H9 (cell line): ENCODE data around the gene CWC27. TPM values are rescaled to one million over a fixed set of nuclear protein-coding genes. Genes with fewer than 3 reads are reported as not detected.

ENCODE experiments used
- DNase-seq: peaks from one replicate; pipeline ENCODE4 v3.0.0-alpha.2; 2017
- H2AFZ ChIP-seq: one replicate; pipeline ENCODE4 v1.6.1; 2013; ENCODE audit warnings: mild to moderate bottlenecking, low read length, control low read depth, moderate library complexity
- H2AK5ac ChIP-seq: 2 replicates; pipeline ENCODE4 v1.6.1; 2013; ENCODE audit warnings: low read length, control low read depth, mixed read lengths; ENCODE audit not compliant: insufficient read length
- H2BK120ac ChIP-seq: one replicate; pipeline ENCODE4 v1.6.1; 2013; ENCODE audit warnings: low read depth, mild to moderate bottlenecking, low read length, control low read depth, inconsistent platforms; ENCODE audit not compliant: poor library complexity, severe bottlenecking
- H2BK12ac ChIP-seq: 2 replicates; pipeline ENCODE4 v1.6.1; 2013; ENCODE audit warnings: low read length, control low read depth, mixed read lengths, low read depth; ENCODE audit not compliant: insufficient read length
- H2BK15ac ChIP-seq: 2 replicates; pipeline ENCODE4 v1.6.1; 2013; ENCODE audit warnings: low read depth, low read length, control low read depth
- H2BK20ac ChIP-seq: one replicate; pipeline ENCODE4 v1.6.1; 2013; ENCODE audit warnings: low read depth, mild to moderate bottlenecking, low read length, control low read depth, inconsistent platforms; ENCODE audit not compliant: poor library complexity, severe bottlenecking
- H2BK5ac ChIP-seq: 2 replicates; pipeline ENCODE4 v1.6.1; 2013; ENCODE audit warnings: low read length, control low read depth, mixed read lengths; ENCODE audit not compliant: insufficient read length
- H3K14ac ChIP-seq: 2 replicates; pipeline ENCODE4 v1.6.1; 2013; ENCODE audit warnings: low read length, control low read depth; ENCODE audit not compliant: insufficient read depth
- H3K18ac ChIP-seq: 2 replicates; pipeline ENCODE4 v1.6.1; 2013; ENCODE audit warnings: low read depth, mild to moderate bottlenecking, mixed read lengths, low read length, control low read depth; ENCODE audit not compliant: insufficient read length
- H3K23ac ChIP-seq: 2 replicates; pipeline ENCODE4 v1.6.1; 2013; ENCODE audit warnings: low read length, control low read depth, mixed read lengths, low read depth; ENCODE audit not compliant: insufficient read length
- H3K23me2 ChIP-seq: 2 replicates; pipeline ENCODE4 v1.6.1; 2013; ENCODE audit warnings: low read depth, mild to moderate bottlenecking, mixed read lengths, low read length, control low read depth; ENCODE audit not compliant: insufficient read length, poor library complexity, severe bottlenecking
- H3K27ac ChIP-seq: 2 replicates; pipeline ENCODE4 v1.5.1; 2013; ENCODE audit warnings: low read length, control low read depth, mixed read lengths, low read depth; ENCODE audit not compliant: insufficient read length
- H3K27me3 ChIP-seq: 2 replicates; pipeline ENCODE4 v1.6.1; 2013; ENCODE audit warnings: low read length, control low read depth, inconsistent platforms; ENCODE audit not compliant: insufficient read depth
- H3K4ac ChIP-seq: 2 replicates; pipeline ENCODE4 v1.6.1; 2013; ENCODE audit warnings: low read depth, mild to moderate bottlenecking, control low read depth, inconsistent platforms, low read length, moderate library complexity
- H3K4me1 ChIP-seq: 2 replicates; pipeline ENCODE4 v1.6.1; 2013; ENCODE audit warnings: low read length, control low read depth, inconsistent platforms; ENCODE audit not compliant: insufficient read depth
- H3K4me2 ChIP-seq: 2 replicates; pipeline ENCODE4 v1.6.1; 2013; ENCODE audit warnings: low read length, control low read depth, mixed read lengths; ENCODE audit not compliant: insufficient read length, insufficient read depth
- H3K56ac ChIP-seq: 2 replicates; pipeline ENCODE4 v1.6.1; 2013; ENCODE audit warnings: low read depth, mild to moderate bottlenecking, mixed read lengths, low read length, control low read depth; ENCODE audit not compliant: insufficient read length
- H3K79me1 ChIP-seq: 2 replicates; pipeline ENCODE4 v1.6.1; 2013; ENCODE audit warnings: low read depth, mild to moderate bottlenecking, moderate library complexity, low read length, control low read depth, inconsistent platforms; ENCODE audit not compliant: insufficient read depth, poor library complexity, severe bottlenecking
- H3K79me2 ChIP-seq: 2 replicates; pipeline ENCODE4 v1.6.1; 2013; ENCODE audit warnings: low read length, control low read depth, inconsistent platforms; ENCODE audit not compliant: insufficient read depth
- H3K9ac ChIP-seq: 2 replicates; pipeline ENCODE4 v1.6.1; 2013; ENCODE audit warnings: low read length, control low read depth, mixed read lengths; ENCODE audit not compliant: insufficient read length; ENCODE audit errors: extremely low read depth
- H3K9me3 ChIP-seq: one replicate; pipeline ENCODE4 v1.6.1; 2013; ENCODE audit warnings: low read depth, low read length, inconsistent platforms; ENCODE audit not compliant: control insufficient read depth
- H3T11ph ChIP-seq: one replicate; pipeline ENCODE4 v1.6.1; 2013; ENCODE audit warnings: mild to moderate bottlenecking, low read length, control low read depth, inconsistent platforms
- H4K20me1 ChIP-seq: one replicate; pipeline ENCODE4 v1.6.1; 2013; ENCODE audit not compliant: control insufficient read depth, insufficient read length, insufficient read depth
- H4K5ac ChIP-seq: 2 replicates; pipeline ENCODE4 v1.6.1; 2013; ENCODE audit warnings: low read depth, mild to moderate bottlenecking, mixed read lengths, low read length, control low read depth; ENCODE audit not compliant: insufficient read length
- H4K8ac ChIP-seq: replicated peaks from 2 replicates; pipeline ENCODE4 v1.6.1; 2013; ENCODE audit warnings: low read length, control low read depth, mixed read lengths, low read depth; ENCODE audit not compliant: insufficient read length
- H4K91ac ChIP-seq: 2 replicates; pipeline ENCODE4 v1.6.1; 2013; ENCODE audit warnings: low read depth, mild to moderate bottlenecking, moderate library complexity, mixed read lengths, low read length, control low read depth; ENCODE audit not compliant: insufficient read length
- H3K27ac Mint-ChIP-seq, 3 experiments: 2 replicates in 2 of 3; 3 replicates in 1 of 3; pipeline ENCODE4 v1.8.0; 2020 to 2021; ENCODE audit warnings: mixed read lengths in 3 of 3, mild to moderate bottlenecking in 1 of 3, moderate library complexity in 1 of 3
- H3K27me3 Mint-ChIP-seq: 2 replicates; pipeline ENCODE4 v1.8.0; 2021; ENCODE audit warnings: low read depth, mild to moderate bottlenecking, moderate library complexity, mixed read lengths
- H3K36me3 Mint-ChIP-seq, 3 experiments: 2 replicates in 2 of 3; 3 replicates in 1 of 3; pipeline ENCODE4 v1.8.0; 2020 to 2021; ENCODE audit warnings: low read depth in 3 of 3, mixed read lengths in 3 of 3; ENCODE audit not compliant: insufficient read depth in 1 of 3
- H3K4me1 Mint-ChIP-seq, 2 experiments: 2 replicates each; pipeline ENCODE4 v1.8.0; 2020; ENCODE audit warnings: mixed read lengths in 2 of 2
- H3K4me3 Mint-ChIP-seq, 2 experiments: 2 replicates in 1 of 2; 3 replicates in 1 of 2; pipeline ENCODE4 v1.8.0; 2020 to 2021; ENCODE audit warnings: mild to moderate bottlenecking in 2 of 2, mixed read lengths in 2 of 2, moderate library complexity in 1 of 2
- H3K9me3 Mint-ChIP-seq, 2 experiments: 2 replicates in 1 of 2; 3 replicates in 1 of 2; pipeline ENCODE4 v1.8.0; 2020; ENCODE audit warnings: mild to moderate bottlenecking in 2 of 2, mixed read lengths in 2 of 2, moderate library complexity in 1 of 2
- CTCF ChIP-seq: fragments of 200-600 bp; sonication (generic); conservative IDR thresholded peaks from 3 replicates; pipeline ENCODE4 v1.8.0; 2021; ENCODE audit warnings: antibody characterized with exemption, mild to moderate bottlenecking
- WGBS: extraction: QIAGEN DNeasy Blood & Tissue Kit; methylation state at CpG from one replicate; pipeline ENCODE4 v1.1.7; 2013; ENCODE audit warnings: missing lambda C conversion rate, low lambda C conversion rate, mixed read lengths; ENCODE audit not compliant: insufficient read length; ENCODE audit errors: extremely low coverage; 5-methylcytosine and 5-hydroxymethylcytosine counted together
- total RNA-seq: library from RNA; stranded (reverse); gene quantifications from 2 replicates; pipeline ENCODE4 v1.2.1, GENCODE V29; 2021

CWC27 gene
- total RNA-seq, 1 experiment from 2014 or later = 41.9 TPM

GRCh38 chr5:64794053-64794770 lies 25.5 kb downstream of the CWC27 start:
- Histone ChIP-seq H3K18ac (no peak overlapping the region), H3K79me2 (no peaks in the 10 kb centered on the region), H2BK120ac (no peak overlapping the region), H2BK15ac (no peak overlapping the region), H2AFZ (no peak overlapping the region), H3K23ac (no peak overlapping the region), H4K91ac (no peak overlapping the region), H2AK5ac (no peak overlapping the region), H3K4me1 (no peaks in the 10 kb centered on the region), H3K14ac (no peak overlapping the region), H2BK20ac (no peak overlapping the region), H3K9ac (no peak overlapping the region), H2BK5ac (no peak overlapping the region), H2BK12ac (no peak overlapping the region), H4K5ac (no peak overlapping the region), H3K4me2 (no peak overlapping the region), H3K9me3 (no peaks in the 10 kb centered on the region), H4K20me1 (no peaks in the 10 kb centered on the region), H3K27me3 (no peaks in the 10 kb centered on the region), H4K8ac (no peak overlapping the region), H3K27ac (no peak overlapping the region), H3K56ac (no peak overlapping the region), H3K79me1 (no peaks in the 10 kb centered on the region), H3K23me2 (no peaks in the 10 kb centered on the region), H3K4ac (no peak overlapping the region), H3T11ph (no peak overlapping the region)
- peak overlapping the region in 1 of 3 experiments; percentile 64; a peak in 1 of 7 replicates for H3K27ac Mint-ChIP-seq
- H3K4me1 Mint-ChIP-seq = peaks cover 3 to 6% of the 10 kb centered on the region in 2 experiments; a peak in 1 of 4 replicates
- H3K27me3 Mint-ChIP-seq = no peaks in the 10 kb centered on the region
- H3K9me3 Mint-ChIP-seq = peaks cover 0 to 3% of the 10 kb centered on the region in 2 experiments; a peak in 2 of 5 replicates
- WGBS = no CpG with 5 or more reads among the region's 3 CpGs
- DNase-seq = no peak
- H3K4me3 Mint-ChIP-seq = no peak overlapping the region
- TF ChIP-seq CTCF = no peak
- H3K36me3 Mint-ChIP-seq = peaks cover 8 to 16% (median 10%) of the 10 kb centered on the region in 3 experiments; a peak in 5 of 7 replicates
